ENCODE measurements around the gene PKP1. TPM values are rescaled to one million over a fixed set of nuclear protein-coding genes. Genes with fewer than 3 reads are reported as not detected.

PKP1 gene
- total RNA-seq, 1 donor from 2014 or later: 0.02 TPM

- H3K36me3 Mint-ChIP-seq: no peaks in the 10 kb centered on the region
- no peak for DNase-seq (ENCODE audit: low spot score)
- H2AFZ ChIP-seq (replicated peaks): no peak overlapping the region
- no peak overlapping the region for H3K27ac ChIP-seq
- no peak overlapping the region for H3K4me3 ChIP-seq
- peaks cover 24% of the 10 kb centered on the region for H3K4me1 Mint-ChIP-seq
- H4K20me1 ChIP-seq (ENCODE audit: low read depth): no peaks in the 10 kb centered on the region
- H3K9ac ChIP-seq: no peak overlapping the region
- H3K27me3 Mint-ChIP-seq (ENCODE audit: insufficient read depth, low read depth): peaks cover 8% of the 10 kb centered on the region
- no peaks in the 10 kb centered on the region for H3F3A ChIP-seq (ENCODE audit: low read depth)
- H3K4me3 Mint-ChIP-seq: no peak overlapping the region
- no peak overlapping the region for H3K4me2 ChIP-seq
- H3K9me3 ChIP-seq (ENCODE audit: low read depth): no peaks in the 10 kb centered on the region
- H3K36me3 ChIP-seq: no peaks in the 10 kb centered on the region
- TF ChIP-seq EZH2 (IDR thresholded peaks at IDR 0.05): no peak
- TF ChIP-seq CTCF (IDR thresholded peaks at IDR 0.05): no peak
- no peak for TF ChIP-seq EZH2phosphoT487 (IDR thresholded peaks at IDR 0.05)
- H3K79me2 ChIP-seq (ENCODE audit: low read depth): no peaks in the 10 kb centered on the region
- peak overlapping the region; percentile 66 for H3K27ac Mint-ChIP-seq
- H3K9me3 Mint-ChIP-seq: no peaks in the 10 kb centered on the region
- H3K4me1 ChIP-seq: peaks cover 9% of the 10 kb centered on the region
- peaks cover 12% of the 10 kb centered on the region for H3K27me3 ChIP-seq
Observed at GRCh38 chr1:201310251-201310985, 27.1 kb downstream of the PKP1 start.

GRCh38 chr1:201310986-201311355 lies 27.7 kb downstream of the PKP1 start:
- no peak overlapping the region for H2AFZ ChIP-seq (replicated peaks)
- peaks cover 9% of the 10 kb centered on the region for H3K4me1 ChIP-seq
- H3F3A ChIP-seq (ENCODE audit: low read depth): no peaks in the 10 kb centered on the region
- Mint-ChIP-seq H3K27ac (no peak overlapping the region), H3K4me1 (peaks cover 24% of the 10 kb centered on the region), H3K27me3 (ENCODE audit: insufficient read depth, low read depth) (peaks cover 11% of the 10 kb centered on the region), H3K9me3 (no peaks in the 10 kb centered on the region), H3K4me3 (peak overlapping the region; percentile 33), H3K36me3 (no peaks in the 10 kb centered on the region)
- no peaks in the 10 kb centered on the region for H3K36me3 ChIP-seq
- TF ChIP-seq CTCF (IDR thresholded peaks at IDR 0.05) (no peak), EZH2phosphoT487 (IDR thresholded peaks at IDR 0.05) (no peak), EZH2 (IDR thresholded peaks at IDR 0.05) (no peak)
- H3K9me3 ChIP-seq (ENCODE audit: low read depth): no peaks in the 10 kb centered on the region
- no peak overlapping the region for H3K27ac ChIP-seq
- H3K79me2 ChIP-seq (ENCODE audit: low read depth): no peaks in the 10 kb centered on the region
- no peak overlapping the region for H3K9ac ChIP-seq
- H3K4me3 ChIP-seq: no peak overlapping the region
- no peak for DNase-seq (ENCODE audit: low spot score)
- H3K27me3 ChIP-seq: peaks cover 12% of the 10 kb centered on the region
- no peak overlapping the region for H3K4me2 ChIP-seq
- H4K20me1 ChIP-seq (ENCODE audit: low read depth): no peaks in the 10 kb centered on the region

DNA sequence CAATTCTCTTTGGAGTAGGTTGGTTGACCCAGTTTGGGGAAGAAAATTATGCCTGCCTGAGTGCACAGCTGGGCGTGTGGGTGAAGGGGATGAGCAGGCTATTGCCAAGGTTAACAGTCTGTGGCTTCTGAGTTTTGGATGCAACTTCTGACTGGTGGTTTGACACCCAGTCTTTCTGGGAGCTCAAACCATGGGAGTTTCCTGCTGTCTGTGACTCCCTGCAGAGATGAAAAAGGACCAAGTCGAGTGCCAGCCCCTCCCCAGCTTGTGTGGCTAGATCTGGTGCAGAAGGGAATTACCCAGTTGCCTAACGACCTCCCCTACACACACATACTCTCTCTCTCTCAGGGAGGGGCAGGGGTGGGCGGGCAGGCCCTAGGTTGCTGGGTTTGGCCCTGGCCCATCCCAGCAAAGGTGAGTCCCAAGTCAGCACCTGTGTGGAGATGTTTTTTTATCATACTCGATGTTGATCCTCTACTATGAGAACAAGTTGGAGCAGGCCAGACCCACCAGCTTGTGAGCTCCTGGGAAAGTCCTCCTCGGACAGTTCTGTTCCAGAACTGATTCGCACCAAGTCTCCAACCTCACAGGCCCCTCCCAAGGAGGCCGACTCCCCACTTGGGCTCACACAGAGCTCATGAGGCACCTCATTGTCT lies 28.2 kb downstream of the PKP1 start:
- H3K27ac Mint-ChIP-seq: no peak overlapping the region

More for the DNA sequence above, 28.2 kb downstream of the PKP1 start:
- no peaks in the 10 kb centered on the region for H3K79me2 ChIP-seq (ENCODE audit: low read depth)
- no peak overlapping the region for H3K4me2 ChIP-seq
- TF ChIP-seq CTCF (IDR thresholded peaks at IDR 0.05): no peak
- no peak for TF ChIP-seq EZH2phosphoT487 (IDR thresholded peaks at IDR 0.05)
- TF ChIP-seq EZH2 (IDR thresholded peaks at IDR 0.05): no peak
- H2AFZ ChIP-seq (replicated peaks): no peak overlapping the region
- no peaks in the 10 kb centered on the region for H3K9me3 ChIP-seq (ENCODE audit: low read depth)
- H3F3A ChIP-seq (ENCODE audit: low read depth): no peaks in the 10 kb centered on the region
- H3K4me3 ChIP-seq: no peak overlapping the region
- H4K20me1 ChIP-seq (ENCODE audit: low read depth): no peaks in the 10 kb centered on the region
- H3K27me3 ChIP-seq: peaks cover 12% of the 10 kb centered on the region
- no peaks in the 10 kb centered on the region for H3K36me3 Mint-ChIP-seq
- no peaks in the 10 kb centered on the region for H3K36me3 ChIP-seq
- H3K9ac ChIP-seq: no peak overlapping the region
- peaks cover 12% of the 10 kb centered on the region for H3K27me3 Mint-ChIP-seq (ENCODE audit: insufficient read depth, low read depth)
- H3K4me3 Mint-ChIP-seq: no peak overlapping the region
- no peak for DNase-seq (ENCODE audit: low spot score)
- H3K4me1 ChIP-seq: peaks cover 9% of the 10 kb centered on the region
- H3K27ac ChIP-seq: no peak overlapping the region
- peaks cover 24% of the 10 kb centered on the region for H3K4me1 Mint-ChIP-seq
- H3K9me3 Mint-ChIP-seq: no peaks in the 10 kb centered on the region
